Smooth muscle cell (in vitro differentiated cells): Measurements from ENCODE around the gene KCNG4. TPM values are rescaled to one million over a fixed set of nuclear protein-coding genes. Genes with fewer than 3 reads are reported as not detected.

ENCODE experiments used
- DNase-seq: peaks from one replicate; lab custom pipeline; 2025; ENCODE audit not compliant: unreplicated experiment; lab: John Stamatoyannopoulos, UW
- H2AFZ ChIP-seq: fragments of 200-600 bp; sonication (generic); 2 replicates; pipeline ENCODE4 v1.6.0; 2016; ENCODE audit warnings: antibody characterized with exemption, low read depth, mild to moderate bottlenecking
- H3F3A ChIP-seq: fragments of 200-600 bp; sonication (generic); 2 replicates; pipeline ENCODE4 v1.6.0; 2017; ENCODE audit warnings: antibody characterized with exemption, low read depth
- H3K27ac ChIP-seq: fragments of 200-600 bp; sonication (generic); 2 replicates; pipeline ENCODE4 v1.5.1; 2016; ENCODE audit warnings: low read depth, mild to moderate bottlenecking
- H3K27me3 ChIP-seq: fragments of 200-600 bp; sonication (generic); 2 replicates; pipeline ENCODE4 v1.6.1; 2016; ENCODE audit warnings: low read depth, mild to moderate bottlenecking
- H3K36me3 ChIP-seq: fragments of 200-600 bp; sonication (generic); 2 replicates; pipeline ENCODE4 v1.5.1; 2016; ENCODE audit warnings: low read depth
- H3K4me1 ChIP-seq: fragments of 200-600 bp; sonication (generic); 2 replicates; pipeline ENCODE4 v1.5.1; 2016; ENCODE audit warnings: low read depth
- H3K4me2 ChIP-seq: fragments of 200-600 bp; sonication (generic); 2 replicates; pipeline ENCODE4 v1.6.0; 2016; ENCODE audit warnings: mild to moderate bottlenecking
- H3K4me3 ChIP-seq: fragments of 200-600 bp; sonication (generic); 2 replicates; pipeline ENCODE4 v1.5.1; 2016; ENCODE audit warnings: mild to moderate bottlenecking
- H3K79me2 ChIP-seq: fragments of 200-600 bp; sonication (generic); 2 replicates; pipeline ENCODE4 v1.6.0; 2016; ENCODE audit warnings: low read depth, mild to moderate bottlenecking
- H3K9ac ChIP-seq: fragments of 200-600 bp; sonication (generic); 2 replicates; pipeline ENCODE4 v1.6.0; 2016; ENCODE audit warnings: low read depth
- H3K9me3 ChIP-seq: fragments of 200-600 bp; sonication (generic); replicated peaks from 2 replicates; pipeline ENCODE4 v1.5.1; 2016; ENCODE audit warnings: low read depth
- H4K20me1 ChIP-seq: fragments of 200-600 bp; sonication (generic); 2 replicates; pipeline ENCODE4 v1.6.0; 2016; ENCODE audit warnings: low read depth
- WGBS: methylation state at CpG from one replicate; pipeline ENCODE4 v1.1.7; 2016; ENCODE audit warnings: low lambda C conversion rate; 5-methylcytosine and 5-hydroxymethylcytosine counted together
- polyA plus RNA-seq: library from polyadenylated mRNA; unstranded; fragments of >200 nt; fragmentation: Nextera tagmentation; extraction: Ambion mirVana; gene quantifications from 2 replicates; pipeline ENCODE4 v1.2.1, GENCODE V29; 2016
- total RNA-seq: library from RNA; depleted of rRNA; stranded (reverse); fragments of >200 nt; gene quantifications from 2 replicates; pipeline ENCODE4 v1.2.3, GENCODE V29; 2014
- TF ChIP-seq, protein P1 (sequence below): fragments of 200-600 bp; sonication (generic); IDR thresholded peaks from 2 replicates; pipeline ENCODE4 v1.5.1; 2017; ENCODE audit warnings: borderline replicate concordance, mild to moderate bottlenecking, antibody characterized with exemption; ENCODE audit not compliant: insufficient read depth, poor library complexity, severe bottlenecking

Gene KCNG4
- total and polyA plus RNA-seq, 2 experiments from 2014 or later: not detected

DNA sequence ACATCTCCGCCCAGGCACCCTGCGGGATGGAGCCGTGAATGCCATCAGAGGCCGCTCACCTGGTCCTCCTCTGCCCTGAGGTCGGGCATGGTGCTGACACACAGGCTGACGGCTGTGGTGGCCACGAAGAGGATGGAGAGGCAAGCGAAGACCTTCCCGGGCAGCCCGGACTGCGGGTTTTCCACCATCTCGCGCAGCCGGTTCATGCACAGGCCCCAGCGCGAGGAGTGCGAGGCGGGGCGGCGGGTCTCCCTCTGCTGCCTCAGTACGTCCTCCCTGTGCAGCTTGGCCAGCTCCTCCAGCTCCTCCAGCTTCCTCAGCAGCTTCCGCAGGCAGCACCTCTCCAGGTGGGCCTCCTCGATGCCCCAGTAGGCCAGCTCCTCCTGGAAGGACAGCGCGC is 3.1 kb downstream of the KCNG4 start:
- 95% methylated on average over 25 of the region's 25 CpGs for WGBS
- Histone ChIP-seq H3K9ac (no peak overlapping the region), H3K4me2 (no peak overlapping the region), H4K20me1 (no peaks in the 10 kb centered on the region), H3K79me2 (no peaks in the 10 kb centered on the region), H2AFZ (no peak overlapping the region), H3K4me1 (no peaks in the 10 kb centered on the region), H3K36me3 (no peaks in the 10 kb centered on the region), H3K27ac (no peak overlapping the region), H3K9me3 (no peaks in the 10 kb centered on the region), H3F3A (no peaks in the 10 kb centered on the region), H3K27me3 (peaks cover 8% of the 10 kb centered on the region), H3K4me3 (no peak overlapping the region)
- TF ChIP-seq, protein P1, sequence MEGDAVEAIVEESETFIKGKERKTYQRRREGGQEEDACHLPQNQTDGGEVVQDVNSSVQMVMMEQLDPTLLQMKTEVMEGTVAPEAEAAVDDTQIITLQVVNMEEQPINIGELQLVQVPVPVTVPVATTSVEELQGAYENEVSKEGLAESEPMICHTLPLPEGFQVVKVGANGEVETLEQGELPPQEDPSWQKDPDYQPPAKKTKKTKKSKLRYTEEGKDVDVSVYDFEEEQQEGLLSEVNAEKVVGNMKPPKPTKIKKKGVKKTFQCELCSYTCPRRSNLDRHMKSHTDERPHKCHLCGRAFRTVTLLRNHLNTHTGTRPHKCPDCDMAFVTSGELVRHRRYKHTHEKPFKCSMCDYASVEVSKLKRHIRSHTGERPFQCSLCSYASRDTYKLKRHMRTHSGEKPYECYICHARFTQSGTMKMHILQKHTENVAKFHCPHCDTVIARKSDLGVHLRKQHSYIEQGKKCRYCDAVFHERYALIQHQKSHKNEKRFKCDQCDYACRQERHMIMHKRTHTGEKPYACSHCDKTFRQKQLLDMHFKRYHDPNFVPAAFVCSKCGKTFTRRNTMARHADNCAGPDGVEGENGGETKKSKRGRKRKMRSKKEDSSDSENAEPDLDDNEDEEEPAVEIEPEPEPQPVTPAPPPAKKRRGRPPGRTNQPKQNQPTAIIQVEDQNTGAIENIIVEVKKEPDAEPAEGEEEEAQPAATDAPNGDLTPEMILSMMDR: no peak
- DNase-seq: no peak

DNA sequence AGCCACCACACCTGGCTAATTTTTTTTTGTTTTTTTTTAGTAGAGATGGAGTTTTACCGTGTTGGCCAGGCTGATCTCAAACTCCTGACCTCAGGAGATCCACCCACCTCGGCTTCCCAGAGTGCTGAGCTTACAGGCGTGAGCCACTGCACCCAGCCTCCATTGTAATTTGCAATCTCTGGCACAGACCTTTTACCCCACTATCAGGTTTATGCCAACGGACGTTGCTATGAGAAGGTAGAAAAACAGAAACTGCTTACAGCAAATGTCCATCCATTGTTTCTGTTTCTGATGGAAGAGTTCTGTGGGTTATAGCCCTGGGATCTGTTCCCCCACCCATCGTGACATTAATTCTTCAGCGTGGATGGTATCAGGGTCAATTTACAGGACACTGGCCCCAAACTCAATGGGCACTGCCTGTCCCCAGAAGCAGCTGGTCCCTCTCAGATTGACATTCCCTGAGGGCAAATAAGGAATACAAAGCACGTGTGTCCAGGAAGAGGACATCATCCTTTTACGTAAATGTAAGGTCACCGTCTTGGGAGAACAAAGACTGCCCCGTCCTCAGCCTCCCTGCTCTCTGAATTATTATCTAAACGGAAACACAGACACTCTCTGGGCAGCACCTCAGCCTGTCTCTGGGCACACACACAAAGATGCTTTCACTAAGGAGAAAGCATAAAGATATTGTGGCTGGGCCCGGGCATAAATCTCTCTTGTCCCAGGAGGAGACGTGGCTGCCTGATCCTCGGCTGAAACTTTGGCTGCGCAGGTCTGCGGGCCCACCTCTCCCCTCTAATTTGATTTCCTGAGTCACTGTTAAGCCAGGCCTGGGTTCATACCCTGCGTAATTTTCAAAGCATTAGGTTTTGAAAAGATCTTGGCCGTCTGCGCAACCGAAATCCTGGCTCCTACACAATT is 5.2 kb downstream of the KCNG4 start:
- no peaks in the 10 kb centered on the region for H3K4me1 ChIP-seq
- no peak overlapping the region for H3K4me3 ChIP-seq
- no peak overlapping the region for H3K4me2 ChIP-seq
- 84% methylated on average over 21 of the region's 21 CpGs for WGBS
- H2AFZ ChIP-seq: no peak overlapping the region
- no peaks in the 10 kb centered on the region for H3K79me2 ChIP-seq
- H3K9ac ChIP-seq: no peak overlapping the region
- H3K9me3 ChIP-seq: no peaks in the 10 kb centered on the region
- H3K27ac ChIP-seq: no peak overlapping the region
- H3K27me3 ChIP-seq: peaks cover 5% of the 10 kb centered on the region
- TF ChIP-seq, protein P1: no peak
- DNase-seq: no peak
- H3K36me3 ChIP-seq: no peaks in the 10 kb centered on the region
- peaks cover 2% of the 10 kb centered on the region for H3F3A ChIP-seq
- no peaks in the 10 kb centered on the region for H4K20me1 ChIP-seq

DNA sequence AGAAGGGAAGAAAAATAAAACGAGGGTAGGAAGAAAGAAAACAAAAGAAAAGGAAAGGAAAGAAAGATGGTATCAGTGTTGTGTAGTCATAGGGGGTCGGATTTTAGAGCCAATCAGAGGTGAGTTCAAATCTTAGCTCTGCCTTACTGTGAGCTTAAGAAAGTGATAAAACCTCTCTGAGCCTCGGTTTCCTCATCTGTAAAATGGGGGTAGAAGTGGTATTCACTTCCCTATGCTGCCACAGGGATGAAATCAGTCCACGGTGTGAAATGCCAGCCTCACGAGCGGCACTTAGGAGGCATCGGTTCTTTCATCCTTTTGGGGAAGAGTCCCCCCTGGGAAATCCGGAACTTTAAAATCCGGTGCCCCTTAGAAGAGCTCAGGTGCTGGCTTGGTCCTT is 6.1 kb downstream of the KCNG4 start:
- Histone ChIP-seq H3K27ac (no peak overlapping the region), H3K9me3 (no peaks in the 10 kb centered on the region), H3K36me3 (no peaks in the 10 kb centered on the region), H3K4me1 (no peaks in the 10 kb centered on the region), H3F3A (peaks cover 11% of the 10 kb centered on the region), H3K4me3 (no peak overlapping the region), H3K27me3 (no peaks in the 10 kb centered on the region), H3K4me2 (no peak overlapping the region), H3K9ac (no peak overlapping the region), H3K79me2 (no peaks in the 10 kb centered on the region), H4K20me1 (no peaks in the 10 kb centered on the region), H2AFZ (no peak overlapping the region)
- TF ChIP-seq, protein P1: no peak
- 81% methylated on average over 9 of the region's 9 CpGs for WGBS
- no peak for DNase-seq
